C4-2B (cell line): ENCODE results near the gene SIVA1.

Source experiments
- ZFX ChIP-seq: fragments of 450-650 bp; IDR thresholded peaks from 2 replicates; pipeline ENCODE4 v1.6.1; 2017
- TF ChIP-seq, protein P1 (sequence below): fragments of 450-650 bp; conservative IDR thresholded peaks from 2 replicates; pipeline ENCODE4 v1.5.1; 2017; ENCODE audit warnings: mild to moderate bottlenecking

DNA sequence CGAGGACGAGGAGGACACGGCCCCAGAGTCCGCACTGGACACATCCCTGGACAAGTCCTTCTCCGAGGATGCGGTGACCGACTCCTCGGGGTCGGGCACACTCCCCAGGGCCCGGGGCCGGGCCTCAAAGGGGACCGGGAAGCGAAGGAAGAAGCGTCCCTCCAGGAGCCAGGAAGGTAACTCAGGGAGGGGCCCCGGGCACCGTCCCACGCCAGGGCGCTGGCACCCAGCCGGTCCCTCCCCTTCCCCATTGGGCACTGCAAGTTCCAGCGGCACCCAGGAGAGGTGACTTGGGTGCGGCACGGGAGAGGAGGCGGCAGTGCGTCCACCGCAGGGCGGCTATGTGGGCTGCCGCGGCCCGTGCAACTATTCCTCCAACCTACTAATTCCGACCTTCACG lies 38.3 kb upstream of the SIVA1 start:
- TF ChIP-seq, protein P1, sequence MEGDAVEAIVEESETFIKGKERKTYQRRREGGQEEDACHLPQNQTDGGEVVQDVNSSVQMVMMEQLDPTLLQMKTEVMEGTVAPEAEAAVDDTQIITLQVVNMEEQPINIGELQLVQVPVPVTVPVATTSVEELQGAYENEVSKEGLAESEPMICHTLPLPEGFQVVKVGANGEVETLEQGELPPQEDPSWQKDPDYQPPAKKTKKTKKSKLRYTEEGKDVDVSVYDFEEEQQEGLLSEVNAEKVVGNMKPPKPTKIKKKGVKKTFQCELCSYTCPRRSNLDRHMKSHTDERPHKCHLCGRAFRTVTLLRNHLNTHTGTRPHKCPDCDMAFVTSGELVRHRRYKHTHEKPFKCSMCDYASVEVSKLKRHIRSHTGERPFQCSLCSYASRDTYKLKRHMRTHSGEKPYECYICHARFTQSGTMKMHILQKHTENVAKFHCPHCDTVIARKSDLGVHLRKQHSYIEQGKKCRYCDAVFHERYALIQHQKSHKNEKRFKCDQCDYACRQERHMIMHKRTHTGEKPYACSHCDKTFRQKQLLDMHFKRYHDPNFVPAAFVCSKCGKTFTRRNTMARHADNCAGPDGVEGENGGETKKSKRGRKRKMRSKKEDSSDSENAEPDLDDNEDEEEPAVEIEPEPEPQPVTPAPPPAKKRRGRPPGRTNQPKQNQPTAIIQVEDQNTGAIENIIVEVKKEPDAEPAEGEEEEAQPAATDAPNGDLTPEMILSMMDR = no peak
- no peak for TF ChIP-seq ZFX
